GM12878 (cell line): ENCODE results near the gene LIMS1. TPM values are rescaled to one million over a fixed set of nuclear protein-coding genes. Genes with fewer than 3 reads are reported as not detected.
"Not testable (repeated sequence)": the region's sequence is repeated elsewhere in the genome, so short reads cannot be mapped to it uniquely, and the experiment has no call there.

Experiments
- ATAC-seq: fragments of 200-7000 bp; cut with Tn5 transposase; 3 replicates; pipeline ENCODE4 v1.9.1; 2020; ENCODE audit warnings: mild to moderate bottlenecking, moderate library complexity
- BruUV-seq: library from RNA; stranded (reverse); fragments of 400-500 nt; replicated peaks from 2 replicates; lab custom pipeline; 2021; lab: Mats Ljungman, UMichigan
- CTCF ChIA-PET: fragments of 300-600 bp; sonication (Branson Sonifier 250); formaldehyde crosslinking; extraction: SDS; loops from one replicate; lab custom pipeline; 2021; ENCODE audit warnings: inconsistent platforms; lab: Yijun Ruan, JAX
- POLR2A ChIA-PET: fragments of 350-600 bp; formaldehyde crosslinking; extraction: SDS; loops from one replicate; lab custom pipeline; 2021; ENCODE audit warnings: inconsistent platforms; lab: Charles Lee
- RAD21 ChIA-PET: fragments of 300-600 bp; sonication (Branson Sonifier 250); formaldehyde crosslinking; loops from one replicate; lab custom pipeline; 2023; ENCODE audit warnings: antibody characterized with exemption; ENCODE audit not compliant: unreplicated experiment; lab: Charles Lee
- SMC1A ChIA-PET: fragments of 300-600 bp; sonication (Branson Sonifier 250); formaldehyde crosslinking; loops from one replicate; lab custom pipeline; 2023; ENCODE audit not compliant: unreplicated experiment, uncharacterized antibody; lab: Charles Lee
- DNase-seq: peaks from one replicate; pipeline ENCODE4 v3.0.0-alpha.2; 2011; ENCODE audit warnings: low read depth, low spot score
- FAIRE-seq: peaks from 3 replicates; lab custom pipeline; 2011; peaks lifted over from hg19 to GRCh38; lab: Jason Lieb, UNC
- H2AFZ ChIP-seq: 2 replicates; pipeline ENCODE4 v1.6.0; 2011; ENCODE audit warnings: low read depth, low read length, control low read depth; ENCODE audit not compliant: control insufficient read depth
- H3K27ac ChIP-seq: 2 replicates; pipeline ENCODE4 v1.5.1; 2011; ENCODE audit warnings: control low read depth; ENCODE audit not compliant: control insufficient read depth, insufficient read depth
- H3K27me3 ChIP-seq, 2 experiments: replicated peaks in 1 of 2; 2 replicates each; pipeline versions ENCODE4 v1.6.0 to v1.6.1; 2011; ENCODE audit warnings: low read length in 1 of 2; ENCODE audit not compliant: control insufficient read depth in 2 of 2, insufficient read depth in 2 of 2
- H3K36me3 ChIP-seq, 2 experiments: 2 replicates each; pipeline ENCODE4 v1.5.1; 2011; ENCODE audit warnings: low read length in 1 of 2; ENCODE audit not compliant: control insufficient read depth in 2 of 2, insufficient read depth in 2 of 2
- H3K4me1 ChIP-seq: 2 replicates; pipeline ENCODE4 v1.6.1; 2011; ENCODE audit warnings: mild to moderate bottlenecking, low read length, moderate library complexity, mixed read lengths; ENCODE audit not compliant: control insufficient read depth, insufficient read depth
- H3K4me2 ChIP-seq: 2 replicates; pipeline ENCODE4 v1.6.0; 2011; ENCODE audit warnings: control low read depth; ENCODE audit not compliant: control insufficient read depth, insufficient read depth
- H3K4me3 ChIP-seq: fragments of 200-600 bp; sonication (generic); 2 replicates; pipeline ENCODE4 v1.5.1; 2016
- H3K79me2 ChIP-seq: 2 replicates; pipeline ENCODE4 v1.6.0; 2011; ENCODE audit warnings: low read length; ENCODE audit not compliant: control insufficient read depth, insufficient read depth
- H3K9ac ChIP-seq: 2 replicates; pipeline ENCODE4 v1.8.0; 2011; ENCODE audit warnings: low read length, control low read depth, mixed read lengths; ENCODE audit not compliant: control insufficient read depth, insufficient read depth
- H3K9me3 ChIP-seq: replicated peaks from 3 replicates; pipeline ENCODE4 v1.5.1; 2011; ENCODE audit warnings: mild to moderate bottlenecking, low read length; ENCODE audit not compliant: control insufficient read depth, insufficient read depth
- H4K20me1 ChIP-seq: 2 replicates; pipeline ENCODE4 v1.6.0; 2011; ENCODE audit not compliant: control insufficient read depth, insufficient read depth
- ATF7 ChIP-seq: fragments of 450-650 bp; IDR thresholded peaks from 2 replicates; pipeline ENCODE4 v1.6.1; 2016; ENCODE audit warnings: low read depth, mild to moderate bottlenecking
- BHLHE40 ChIP-seq, 2 experiments: fragments of 450-650 bp in 1 of 2; IDR thresholded peaks; 2 replicates each; pipeline ENCODE4 v1.6.1; 2011 to 2017; ENCODE audit warnings: low read depth in 2 of 2, borderline replicate concordance in 1 of 2, improper control_type of control experiment in 1 of 2, low read length in 1 of 2, mild to moderate bottlenecking in 1 of 2
- BMI1 ChIP-seq: fragments of 450-650 bp; IDR thresholded peaks from 2 replicates; pipeline ENCODE4 v1.6.1; 2016; ENCODE audit warnings: mild to moderate bottlenecking, moderate library complexity, borderline replicate concordance
- CREM ChIP-seq: IDR thresholded peaks from 2 replicates; pipeline ENCODE4 v1.6.1; 2014; ENCODE audit warnings: antibody characterized with exemption, low read depth
- EED ChIP-seq: sonication (generic); IDR thresholded peaks from 2 replicates; pipeline ENCODE4 v1.6.1; 2016; ENCODE audit warnings: antibody characterized with exemption, low read depth
- FOXM1 ChIP-seq: IDR thresholded peaks from 2 replicates; pipeline ENCODE4 v1.6.1; 2012; ENCODE audit warnings: low read depth, mild to moderate bottlenecking, inconsistent platforms, low read length, moderate library complexity
- GATAD2B ChIP-seq: fragments of 450-650 bp; conservative IDR thresholded peaks from 2 replicates; pipeline ENCODE4 v1.6.1; 2017; ENCODE audit warnings: low read depth, mild to moderate bottlenecking, moderate library complexity
- HDGF ChIP-seq: fragments of 450-650 bp; IDR thresholded peaks from 2 replicates; pipeline ENCODE4 v1.6.1; 2016; ENCODE audit warnings: antibody characterized with exemption
- IKZF1 ChIP-seq: fragments of 450-650 bp; conservative IDR thresholded peaks from 2 replicates; pipeline ENCODE4 v1.6.1; 2017; ENCODE audit warnings: antibody characterized with exemption, mild to moderate bottlenecking
- IRF4 ChIP-seq: IDR thresholded peaks from 2 replicates; pipeline ENCODE4 v1.6.1; 2011; ENCODE audit warnings: low read depth, low read length
- JUNB ChIP-seq: IDR thresholded peaks from 2 replicates; pipeline ENCODE4 v1.6.1; 2016; ENCODE audit warnings: antibody characterized with exemption, mild to moderate bottlenecking
- MEF2A ChIP-seq: IDR thresholded peaks from 2 replicates; pipeline ENCODE4 v1.6.1; 2011; ENCODE audit warnings: low read depth, mild to moderate bottlenecking, low read length, moderate library complexity; ENCODE audit not compliant: insufficient read depth
- MEF2B ChIP-seq: fragments of 450-650 bp; IDR thresholded peaks from 2 replicates; pipeline ENCODE4 v1.6.1; 2018; ENCODE audit warnings: mild to moderate bottlenecking, moderate library complexity; ENCODE audit not compliant: partially characterized antibody, poor library complexity, severe bottlenecking
- MTA3 ChIP-seq: IDR thresholded peaks from 2 replicates; pipeline ENCODE4 v1.6.1; 2012; ENCODE audit warnings: low read length, inconsistent platforms, borderline replicate concordance
- PAX5 ChIP-seq: IDR thresholded peaks from 2 replicates; pipeline ENCODE4 v1.6.1; 2011; ENCODE audit warnings: low read depth, low read length, borderline replicate concordance
- POU2F2 ChIP-seq: IDR thresholded peaks from 3 replicates; pipeline ENCODE4 v1.6.1; 2011; ENCODE audit warnings: low read depth, mild to moderate bottlenecking, low read length, borderline replicate concordance
- RAD21 ChIP-seq: IDR thresholded peaks from 2 replicates; pipeline ENCODE4 v1.6.1; 2011; ENCODE audit warnings: mild to moderate bottlenecking, low read depth, low read length, moderate library complexity; ENCODE audit not compliant: insufficient read depth
- RUNX3 ChIP-seq: IDR thresholded peaks from 2 replicates; pipeline ENCODE4 v1.6.1; 2012; ENCODE audit warnings: low read length, inconsistent platforms
- SPI1 ChIP-seq: IDR thresholded peaks from 2 replicates; pipeline ENCODE4 v1.6.1; 2011; ENCODE audit warnings: low read depth, mild to moderate bottlenecking, low read length, moderate library complexity, borderline replicate concordance; ENCODE audit not compliant: insufficient read depth
- ZNF384 ChIP-seq: IDR thresholded peaks from 2 replicates; pipeline ENCODE4 v1.6.1; 2012; ENCODE audit warnings: low read depth, mild to moderate bottlenecking, low read length, improper control_type of control experiment, borderline replicate concordance
- WGBS: methylation state at CpG from one replicate; pipeline ENCODE4 v1.1.6; 2016; ENCODE audit warnings: low lambda C conversion rate; ENCODE audit not compliant: insufficient replicate concordance, insufficient coverage; ENCODE audit errors: missing lambda C conversion rate; 5-methylcytosine and 5-hydroxymethylcytosine counted together
- in situ Hi-C: fragments of 300-500 bp; cut with MboI; formaldehyde crosslinking; loops from 9 replicates; pipeline ENCODE4 v1.14.3; 2018; ENCODE audit warnings: mixed read lengths
- intact Hi-C: fragments of 100-400 bp; cut with micrococcal nuclease; formaldehyde crosslinking; loops from one replicate; pipeline ENCODE4 v1.14.2; 2022; ENCODE audit not compliant: unreplicated experiment
- polyA plus RNA-seq, 11 experiments: library from polyadenylated mRNA; depleted of rRNA in 4 of 11; unstranded in 6 of 11; stranded (reverse) in 5 of 11; fragments of >200 nt; fragmentation: Nextera tagmentation in 4 of 11; fragmentation: Illumina TruSeq in 1 of 11; extraction: Ambion mirVana in 4 of 11; extraction: Trizol in 1 of 11; gene quantifications; 1 replicate in 1 of 11; 2 replicates in 10 of 11; pipeline versions ENCODE4 v1.2.1 to v1.2.3, GENCODE V29; 2011 to 2016; ENCODE audit warnings: inconsistent platforms in 2 of 11, missing spikeins in 2 of 11, low read depth in 1 of 11
- total RNA-seq, 4 experiments: library from RNA; depleted of rRNA in 3 of 4; stranded (reverse); fragments of >200 nt in 3 of 4; fragmentation: Illumina TruSeq in 1 of 4; extraction: Trizol in 1 of 4; gene quantifications; 2 replicates each; pipeline versions ENCODE4 v1.2.1 to v1.2.3, GENCODE V29; 2013 to 2021
- TF ChIP-seq, protein P1 (sequence below): IDR thresholded peaks from 2 replicates; pipeline ENCODE4 v1.6.1; 2012; ENCODE audit warnings: mild to moderate bottlenecking, low read depth, low read length

Gene LIMS1
- total and polyA plus RNA-seq, 10 of the 15 experiments (the other 5 are each of a cell fraction or from before 2014, with no cell fraction given): 15.7 to 98.1 (median 43.9) TPM

GRCh38 chr2:108594982-108595464, 60.8 kb downstream of the LIMS1 start (continued):
- TF ChIP-seq MEF2A (peak; percentile 79; the same call in 1 of the 2 replicates), JUNB (no peak), ZNF384 (no peak), FOXM1 (peak; percentile 48; the same call in 1 of the 2 replicates), GATAD2B (no peak), PAX5 (peak; percentile 82; the same call in 1 of the 2 replicates), IRF4 (0 out of 2 replicates have a peak, but pooled peaks have one; percentile 34), BMI1 (no peak), SPI1 (no peak), HDGF (no peak; the same call in 1 of the 2 replicates), ATF7 (peak; percentile 58), RUNX3 (peak; percentile 96), EED (peak; percentile 76), RAD21 (no peak), BHLHE40 (IDR thresholded peaks at IDR 0.05; ENCODE audit: borderline replicate concordance in 1 of 2, low read depth in 2 of 2, low read length in 1 of 2) (peak in 1 of 2 experiments; percentile 49; a peak in 1 of 4 replicates), MEF2B (peak; percentile 64), IKZF1 (peak; percentile 90), POU2F2 (peak; percentile 59; the same call in 1 of the 3 replicates), MTA3 (0 out of 2 replicates have a peak, but pooled peaks have one; percentile 71), CREM (peak; percentile 66; the same call in 1 of the 2 replicates)
- TF ChIP-seq, protein P1, sequence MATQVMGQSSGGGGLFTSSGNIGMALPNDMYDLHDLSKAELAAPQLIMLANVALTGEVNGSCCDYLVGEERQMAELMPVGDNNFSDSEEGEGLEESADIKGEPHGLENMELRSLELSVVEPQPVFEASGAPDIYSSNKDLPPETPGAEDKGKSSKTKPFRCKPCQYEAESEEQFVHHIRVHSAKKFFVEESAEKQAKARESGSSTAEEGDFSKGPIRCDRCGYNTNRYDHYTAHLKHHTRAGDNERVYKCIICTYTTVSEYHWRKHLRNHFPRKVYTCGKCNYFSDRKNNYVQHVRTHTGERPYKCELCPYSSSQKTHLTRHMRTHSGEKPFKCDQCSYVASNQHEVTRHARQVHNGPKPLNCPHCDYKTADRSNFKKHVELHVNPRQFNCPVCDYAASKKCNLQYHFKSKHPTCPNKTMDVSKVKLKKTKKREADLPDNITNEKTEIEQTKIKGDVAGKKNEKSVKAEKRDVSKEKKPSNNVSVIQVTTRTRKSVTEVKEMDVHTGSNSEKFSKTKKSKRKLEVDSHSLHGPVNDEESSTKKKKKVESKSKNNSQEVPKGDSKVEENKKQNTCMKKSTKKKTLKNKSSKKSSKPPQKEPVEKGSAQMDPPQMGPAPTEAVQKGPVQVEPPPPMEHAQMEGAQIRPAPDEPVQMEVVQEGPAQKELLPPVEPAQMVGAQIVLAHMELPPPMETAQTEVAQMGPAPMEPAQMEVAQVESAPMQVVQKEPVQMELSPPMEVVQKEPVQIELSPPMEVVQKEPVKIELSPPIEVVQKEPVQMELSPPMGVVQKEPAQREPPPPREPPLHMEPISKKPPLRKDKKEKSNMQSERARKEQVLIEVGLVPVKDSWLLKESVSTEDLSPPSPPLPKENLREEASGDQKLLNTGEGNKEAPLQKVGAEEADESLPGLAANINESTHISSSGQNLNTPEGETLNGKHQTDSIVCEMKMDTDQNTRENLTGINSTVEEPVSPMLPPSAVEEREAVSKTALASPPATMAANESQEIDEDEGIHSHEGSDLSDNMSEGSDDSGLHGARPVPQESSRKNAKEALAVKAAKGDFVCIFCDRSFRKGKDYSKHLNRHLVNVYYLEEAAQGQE: no peak

DNA sequence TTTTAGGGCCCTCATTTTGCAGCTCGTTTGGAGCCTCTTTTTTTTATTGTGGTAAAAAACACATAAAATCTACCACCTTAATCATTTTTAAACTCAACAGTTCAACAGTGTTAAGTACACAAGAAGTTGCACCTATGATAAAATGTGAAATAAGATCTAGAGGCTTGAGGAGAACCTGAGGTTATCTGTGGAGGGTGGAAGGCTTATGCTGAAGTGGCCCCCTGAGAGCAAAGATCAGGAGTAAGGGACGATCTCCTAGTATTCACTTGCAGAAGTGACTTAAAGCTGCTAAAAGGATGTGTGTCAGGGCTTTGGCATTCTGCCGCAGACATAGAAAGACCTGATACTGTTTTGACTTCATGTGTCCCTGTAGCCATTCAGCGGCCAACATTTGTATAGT, 61.5 kb downstream of the LIMS1 start:
- peaks cover 28% of the 10 kb centered on the region for H3K4me1 ChIP-seq
- ATAC-seq, FAIRE-seq, DNase-seq, H3K9ac ChIP-seq, intact Hi-C loops, H3K27me3 ChIP-seq, H3K36me3 ChIP-seq, BruUV-seq, H3K79me2 ChIP-seq, H3K9me3 ChIP-seq, H3K4me2 ChIP-seq, H3K27ac ChIP-seq, H2AFZ ChIP-seq, H3K4me3 ChIP-seq, H4K20me1 ChIP-seq: not testable (repeated sequence)
- ChIA-PET POLR2A (interaction anchor here (2.1 kb wide), 1 partner anchor 21 kb away, joined by 9 read pairs; no protein-coding TSS in a partner anchor), CTCF (interaction anchor here (1.1 to 7.2 kb wide), 7 partner anchors 9 to 41 kb away, joined by 3 to 75 read pairs (median 6); no protein-coding TSS in a partner anchor), SMC1A (interaction anchor here (0.8 to 5.4 kb wide), 12 partner anchors 9 to 239 kb away, joined by 3 to 55 read pairs (median 10); no protein-coding TSS in a partner anchor), RAD21 (interaction anchor here (0.6 to 3.7 kb wide), 6 partner anchors 16 to 58 kb away, joined by 3 to 38 read pairs (median 5); no protein-coding TSS in a partner anchor)
- WGBS: 48% methylated on average over 3 of the region's 4 CpGs
- in situ Hi-C loops: loop anchor here (5.0 to 25.0 kb wide), 2 partner anchors 42 to 383 kb away; no protein-coding TSS in a partner anchor
